Transverse colon (tissue), 4 donors: ENCODE results near the gene ITGA7. TPM values are rescaled to one million over a fixed set of nuclear protein-coding genes. Genes with fewer than 3 reads are reported as not detected.

Experiments
- DNase-seq: peaks from one replicate; pipeline ENCODE4 v3.0.0-alpha.2; 2019
- H3K27ac ChIP-seq, 4 donors: fragments of 200-600 bp; sonication (generic); 2 replicates each; pipeline ENCODE4 v1.5.1; 2016 to 2018; ENCODE audit warnings: inconsistent platforms in 4 of 4
- H3K27me3 ChIP-seq: fragments of 200-600 bp; sonication (generic); 2 replicates; pipeline ENCODE4 v1.5.1; 2017; ENCODE audit warnings: inconsistent platforms
- H3K36me3 ChIP-seq, 4 donors: fragments of 200-600 bp; sonication (generic); 2 replicates each; pipeline ENCODE4 v1.5.1; 2017 to 2019; ENCODE audit warnings: inconsistent platforms in 4 of 4
- H3K4me1 ChIP-seq, 4 donors: fragments of 200-600 bp; sonication (generic); 2 replicates each; pipeline ENCODE4 v1.5.1; 2017 to 2020; ENCODE audit warnings: inconsistent platforms in 4 of 4
- H3K4me3 ChIP-seq, 4 donors: fragments of 200-600 bp; sonication (generic); 1 replicate in 1 of 4; 2 replicates in 3 of 4; pipeline versions ENCODE4 v1.5.1 to v1.6.1; 2017 to 2019; ENCODE audit warnings: inconsistent platforms in 4 of 4
- H3K9me3 ChIP-seq, 2 donors: fragments of 200-600 bp; sonication (generic); 2 replicates each; pipeline ENCODE4 v1.5.1; 2017 to 2019; ENCODE audit warnings: inconsistent platforms in 2 of 2
- EP300 ChIP-seq: sonication (generic); formaldehyde crosslinking; IDR thresholded peaks from one replicate; pipeline ENCODE4 v1.6.1; 2017; ENCODE audit warnings: antibody characterized with exemption, low read depth
- POLR2A ChIP-seq: fragments of 450-650 bp; IDR thresholded peaks from one replicate; pipeline ENCODE4 v1.6.1; 2016; ENCODE audit warnings: antibody characterized with exemption, mild to moderate bottlenecking, moderate library complexity
- POLR2AphosphoS5 ChIP-seq, 3 donors: sonication (generic); formaldehyde crosslinking; IDR thresholded peaks; one replicate each; pipeline ENCODE4 v1.6.1; 2016; ENCODE audit warnings: antibody characterized with exemption in 3 of 3
- WGBS, 2 donors: methylation state at CpG; one replicate each; pipeline ENCODE4 v1.1.5; 2018; ENCODE audit warnings: low coverage in 1 of 2; 5-methylcytosine and 5-hydroxymethylcytosine counted together
- in situ Hi-C, 4 donors: fragments of 200-750 bp; cut with MboI; loops; one replicate each; pipeline versions ENCODE4 v1.15.0 to v1.15.1; 2017; ENCODE audit warnings: low sequenced_read_pairs in 3 of 4, low pct_ligation_motif_present in 1 of 4, low pct_unique_long_range_greater_than_20kb in 1 of 4
- intact Hi-C: fragments of 100-400 bp; cut with DNase I; formaldehyde crosslinking; loops from one replicate; pipeline ENCODE4 v1.15.1; 2023; ENCODE audit warnings: low total_unique reads
- total RNA-seq, 4 donors: library from RNA; depleted of rRNA; stranded (reverse); fragments of >200 nt; gene quantifications; one replicate each; pipeline ENCODE4 v1.1.0, GENCODE V29; 2016
- TF ChIP-seq, protein P1 (sequence below), 5 experiments: fragments of 200-600 bp in 3 of 5; fragments of 450-650 bp in 2 of 5; sonication (generic) in 3 of 5; IDR thresholded peaks; 1 replicate in 2 of 5; 2 replicates in 3 of 5; pipeline ENCODE4 v1.5.1; 2016 to 2017; ENCODE audit warnings: antibody characterized with exemption in 5 of 5, inconsistent platforms in 3 of 5, mild to moderate bottlenecking in 2 of 5, moderate library complexity in 1 of 5

ITGA7 gene
- total RNA-seq, 4 donors from 2014 or later, result 14.4 to 125 (median 23.6) TPM

DNA sequence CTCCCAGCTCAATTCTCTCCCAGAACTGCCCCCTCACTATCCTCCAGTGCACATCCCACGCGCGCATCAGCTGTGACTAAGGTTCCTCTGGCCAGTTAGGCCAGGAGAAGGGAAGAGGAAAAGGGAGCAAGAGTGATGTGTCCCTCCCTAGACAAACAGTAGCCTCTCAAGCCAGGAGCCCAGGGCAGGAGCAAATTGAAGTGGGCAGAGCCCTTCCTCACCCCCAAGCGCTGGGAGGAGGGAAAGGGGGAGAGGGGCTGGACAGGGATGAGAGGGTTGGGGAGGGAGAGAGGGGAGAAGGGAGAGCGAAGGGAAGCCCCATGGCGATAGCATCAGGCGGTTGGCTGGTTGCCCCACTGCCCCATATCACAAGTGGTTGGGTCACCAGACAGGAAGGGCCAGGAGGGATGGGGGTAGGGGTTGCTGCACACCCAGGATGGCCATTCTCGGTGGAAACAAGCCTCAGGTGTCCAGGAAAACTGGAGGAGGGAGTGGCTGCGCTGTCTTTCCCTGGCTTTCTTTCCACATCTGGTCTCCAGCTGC, 20.0 kb upstream of the ITGA7 start:
- peaks cover 33 to 72% (median 49%) of the 10 kb centered on the region in 4 donors for H3K4me1 ChIP-seq

DNA sequence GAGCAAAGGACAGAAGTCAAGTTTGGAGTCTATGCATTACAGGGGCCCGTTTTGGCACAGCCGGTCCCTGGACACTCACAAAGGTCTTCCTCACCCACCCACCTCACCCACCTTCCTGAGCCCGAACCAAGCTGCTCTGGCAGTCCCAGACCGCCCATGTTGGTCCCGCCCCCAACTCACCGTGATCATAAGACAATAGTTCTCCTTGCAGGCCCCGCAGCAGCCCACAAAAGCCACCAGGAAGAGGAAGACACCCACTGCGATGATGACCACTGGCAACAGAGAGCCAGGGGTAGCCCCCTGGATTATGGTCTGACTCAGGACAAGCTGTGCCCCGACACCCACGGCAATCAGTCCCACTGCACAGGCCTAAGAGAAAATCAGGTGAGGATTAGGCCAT, 19.3 kb upstream of the ITGA7 start:
- peak overlapping the region in 3 of 4 donors; percentile 87 to 93 (median 92) for H3K4me3 ChIP-seq
- in situ Hi-C loops (loop anchor here in 1 of 4 donors (10.0 kb wide), 1 partner anchor 388 kb away; the partner anchor contains the start of genes RPL41 and ZC3H10), intact Hi-C loops (no loop called here)

More for the DNA sequence above, 20.0 kb upstream of the ITGA7 start:
- Histone ChIP-seq H3K4me3 (peak overlapping the region; percentile 87 to 99 (median 92)), H3K27me3 (no peaks in the 10 kb centered on the region), H3K9me3 (no peaks in the 10 kb centered on the region), H3K27ac (peak overlapping the region; percentile 96 to 99 (median 98)), H3K36me3 (no peaks in the 10 kb centered on the region)
- peak; percentile 59 for DNase-seq
- in situ Hi-C loops (loop anchor here in 1 of 4 donors (10.0 kb wide), 1 partner anchor 387 kb away; the partner anchor contains the start of genes RPL41 and ZC3H10), intact Hi-C loops (no loop called here)
- WGBS, 2 donors, result 12 to 13% methylated on average over 3 to 9 of the region's 9 CpGs
- TF ChIP-seq POLR2A (peak; percentile 20), EP300 (no peak), POLR2AphosphoS5 (IDR thresholded peaks at IDR 0.05) (peak; percentile 3 to 8 (median 5))
- TF ChIP-seq, protein P1, sequence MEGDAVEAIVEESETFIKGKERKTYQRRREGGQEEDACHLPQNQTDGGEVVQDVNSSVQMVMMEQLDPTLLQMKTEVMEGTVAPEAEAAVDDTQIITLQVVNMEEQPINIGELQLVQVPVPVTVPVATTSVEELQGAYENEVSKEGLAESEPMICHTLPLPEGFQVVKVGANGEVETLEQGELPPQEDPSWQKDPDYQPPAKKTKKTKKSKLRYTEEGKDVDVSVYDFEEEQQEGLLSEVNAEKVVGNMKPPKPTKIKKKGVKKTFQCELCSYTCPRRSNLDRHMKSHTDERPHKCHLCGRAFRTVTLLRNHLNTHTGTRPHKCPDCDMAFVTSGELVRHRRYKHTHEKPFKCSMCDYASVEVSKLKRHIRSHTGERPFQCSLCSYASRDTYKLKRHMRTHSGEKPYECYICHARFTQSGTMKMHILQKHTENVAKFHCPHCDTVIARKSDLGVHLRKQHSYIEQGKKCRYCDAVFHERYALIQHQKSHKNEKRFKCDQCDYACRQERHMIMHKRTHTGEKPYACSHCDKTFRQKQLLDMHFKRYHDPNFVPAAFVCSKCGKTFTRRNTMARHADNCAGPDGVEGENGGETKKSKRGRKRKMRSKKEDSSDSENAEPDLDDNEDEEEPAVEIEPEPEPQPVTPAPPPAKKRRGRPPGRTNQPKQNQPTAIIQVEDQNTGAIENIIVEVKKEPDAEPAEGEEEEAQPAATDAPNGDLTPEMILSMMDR (IDR thresholded peaks at IDR 0.05), result no peak

DNA sequence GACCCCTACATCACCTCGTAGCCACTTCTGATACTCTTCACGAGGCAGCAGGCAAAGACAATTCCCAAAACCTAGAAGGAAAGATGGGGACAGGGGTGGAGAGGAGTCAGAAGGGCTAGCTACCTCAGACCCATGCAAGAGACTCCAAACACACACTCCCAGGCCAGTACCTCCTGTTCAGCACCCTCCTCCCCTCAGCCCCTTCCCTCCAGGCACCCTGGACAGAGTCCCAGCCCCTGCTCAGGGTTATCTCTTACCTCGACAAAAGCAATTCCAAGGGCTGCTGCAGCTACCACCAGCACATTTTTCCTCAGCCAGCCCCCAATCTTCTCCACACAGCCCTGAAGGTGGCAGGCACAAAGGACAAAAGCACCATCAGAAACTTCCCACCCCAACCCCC, 17.9 kb upstream of the ITGA7 start:
- no peaks in the 10 kb centered on the region for H3K27me3 ChIP-seq
- TF ChIP-seq EP300 (no peak), POLR2A (no peak), POLR2AphosphoS5 (IDR thresholded peaks at IDR 0.05) (no peak)
- TF ChIP-seq, protein P1 (IDR thresholded peaks at IDR 0.05), result no peak
- WGBS, 2 donors, result 59 to 69% methylated on average over 3 of the region's 3 CpGs
- intact Hi-C loops (no loop called here), in situ Hi-C loops (loop anchor here in 1 of 4 donors (10.0 kb wide), 1 partner anchor 389 kb away; the partner anchor contains the start of genes RPL41 and ZC3H10)
- no peak overlapping the region for H3K4me3 ChIP-seq
- H3K9me3 ChIP-seq, result no peaks in the 10 kb centered on the region
- DNase-seq, result peak; percentile 7
- H3K36me3 ChIP-seq, result no peaks in the 10 kb centered on the region
- H3K4me1 ChIP-seq, result peaks cover 29 to 80% (median 66%) of the 10 kb centered on the region in 4 donors
- H3K27ac ChIP-seq, result peak overlapping the region in 3 of 4 donors; percentile 96 to 99 (median 97)

More for the DNA sequence above, 19.3 kb upstream of the ITGA7 start:
- TF ChIP-seq POLR2AphosphoS5 (IDR thresholded peaks at IDR 0.05) (no peak), EP300 (no peak), POLR2A (no peak)
- TF ChIP-seq, protein P1 (IDR thresholded peaks at IDR 0.05), result no peak
- peak overlapping the region; percentile 96 to 99 (median 98) for H3K27ac ChIP-seq
- H3K9me3 ChIP-seq, result no peaks in the 10 kb centered on the region
- DNase-seq, result no peak
- no peaks in the 10 kb centered on the region for H3K27me3 ChIP-seq
- H3K36me3 ChIP-seq, result no peaks in the 10 kb centered on the region
- peaks cover 33 to 79% (median 56%) of the 10 kb centered on the region in 4 donors for H3K4me1 ChIP-seq
- WGBS, 2 donors, result 43% methylated on average over 10 of the region's 10 CpGs; no CpG with 5 or more reads in 1 of the 2 donors

DNA sequence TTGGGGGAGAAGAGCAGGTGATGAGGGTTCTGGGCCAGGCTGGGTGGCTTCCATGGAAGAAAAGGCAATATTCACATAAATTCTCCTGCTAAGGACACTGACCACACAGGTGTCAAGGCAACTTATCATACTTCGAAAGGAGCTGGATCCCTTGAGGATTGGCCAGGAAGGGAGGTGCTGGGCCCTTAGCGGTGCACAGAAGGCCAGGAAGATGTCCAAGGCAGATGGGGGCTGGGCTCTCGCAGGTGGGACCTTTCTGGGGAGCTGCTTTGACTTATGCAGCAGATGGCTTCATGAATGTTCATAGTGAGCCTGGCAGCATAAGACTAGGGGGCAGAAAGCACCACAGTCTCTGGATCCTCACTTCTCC, 17.2 kb upstream of the ITGA7 start:
- Histone ChIP-seq H3K9me3 (no peaks in the 10 kb centered on the region), H3K4me3 (no peak overlapping the region), H3K27me3 (no peaks in the 10 kb centered on the region), H3K36me3 (no peaks in the 10 kb centered on the region), H3K4me1 (peaks cover 33 to 80% (median 65%) of the 10 kb centered on the region in 4 donors), H3K27ac (peak overlapping the region; percentile 97 to 99 (median 99))
- in situ Hi-C loops (loop anchor here in 1 of 4 donors (10.0 kb wide), 1 partner anchor 390 kb away; the partner anchor contains the start of genes RPL41 and ZC3H10), intact Hi-C loops (no loop called here)
- 46% methylated on average over 3 of the region's 3 CpGs; no CpG with 5 or more reads in 1 of the 2 donors for WGBS, 2 donors
- DNase-seq, result peak; percentile 8
- TF ChIP-seq EP300 (no peak), POLR2A (no peak), POLR2AphosphoS5 (IDR thresholded peaks at IDR 0.05) (no peak)
- TF ChIP-seq, protein P1 (IDR thresholded peaks at IDR 0.05), result no peak
